Dedifferentiated amniotic fluid mesenchymal stem cell (primary cell): ENCODE data around the gene BEND5.

Experiments used
- DNase-seq: peaks from one replicate; pipeline ENCODE4 v3.0.0-alpha.2; 2016; ENCODE audit errors: extremely low spot score

The BEND5 gene, protein sequence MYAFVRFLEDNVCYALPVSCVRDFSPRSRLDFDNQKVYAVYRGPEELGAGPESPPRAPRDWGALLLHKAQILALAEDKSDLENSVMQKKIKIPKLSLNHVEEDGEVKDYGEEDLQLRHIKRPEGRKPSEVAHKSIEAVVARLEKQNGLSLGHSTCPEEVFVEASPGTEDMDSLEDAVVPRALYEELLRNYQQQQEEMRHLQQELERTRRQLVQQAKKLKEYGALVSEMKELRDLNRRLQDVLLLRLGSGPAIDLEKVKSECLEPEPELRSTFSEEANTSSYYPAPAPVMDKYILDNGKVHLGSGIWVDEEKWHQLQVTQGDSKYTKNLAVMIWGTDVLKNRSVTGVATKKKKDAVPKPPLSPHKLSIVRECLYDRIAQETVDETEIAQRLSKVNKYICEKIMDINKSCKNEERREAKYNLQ

DNA sequence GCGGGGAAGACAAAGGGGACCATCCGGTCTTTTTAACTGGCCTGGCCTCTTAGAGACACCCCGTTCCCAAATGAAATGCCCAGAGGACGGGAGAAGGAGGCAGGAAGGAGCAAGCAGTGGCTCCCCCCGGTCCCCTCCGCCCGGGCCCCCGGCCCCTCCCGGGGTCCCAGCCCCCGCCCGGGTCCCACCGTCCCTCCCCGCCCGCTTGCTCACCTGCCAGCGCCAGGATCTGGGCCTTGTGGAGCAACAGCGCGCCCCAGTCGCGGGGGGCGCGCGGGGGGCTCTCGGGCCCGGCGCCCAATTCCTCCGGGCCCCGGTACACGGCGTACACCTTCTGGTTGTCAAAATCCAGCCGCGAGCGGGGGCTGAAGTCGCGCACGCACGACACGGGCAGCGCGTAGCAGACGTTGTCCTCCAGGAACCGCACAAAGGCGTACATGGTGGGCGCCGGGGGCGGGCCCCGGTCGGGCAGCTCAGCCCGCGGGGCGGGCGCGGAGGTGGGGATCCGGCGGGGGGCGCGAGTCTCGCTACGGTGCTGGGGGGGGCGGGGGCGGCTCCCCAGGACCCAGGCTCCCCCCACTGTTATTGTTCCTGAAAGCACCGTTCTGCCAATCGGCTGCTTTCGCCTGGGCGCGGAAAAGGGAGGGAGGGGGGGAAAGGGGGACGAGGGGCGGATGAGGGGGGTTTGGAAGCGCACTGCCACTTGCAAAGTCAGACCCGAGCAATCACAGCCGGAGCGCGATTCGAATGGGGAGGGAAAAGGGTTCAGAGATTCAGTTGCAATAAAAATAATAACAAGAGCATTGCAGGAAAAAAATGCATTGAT lies at the start of gene BEND5:
Gene BEND5 (minus strand): TSS at position 499 of the 826 bp plus-strand sequence. CDS start 60 bp downstream, at position 439.
- peak; percentile 38 for DNase-seq

DNA sequence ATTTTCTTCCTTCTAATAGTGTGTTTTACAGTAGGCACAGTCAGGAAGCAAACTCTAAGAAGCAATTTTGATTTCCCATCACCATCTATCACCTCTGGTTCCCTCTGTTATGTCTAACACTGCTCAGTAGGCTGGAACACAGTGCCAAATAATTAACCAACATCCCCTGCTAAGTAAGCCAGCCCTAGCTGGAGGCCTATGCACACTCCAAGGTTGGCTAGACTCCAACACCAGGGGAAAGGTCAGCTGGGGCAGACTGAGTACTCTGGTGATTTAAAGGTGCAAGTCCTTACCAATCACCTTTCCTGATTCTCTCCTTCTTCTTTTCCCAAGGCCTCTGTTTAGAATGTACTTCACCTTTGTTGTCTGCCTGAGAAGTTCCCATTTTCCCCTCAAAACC lies 46.5 kb upstream of the BEND5 start:
- DNase-seq: no peak

DNA sequence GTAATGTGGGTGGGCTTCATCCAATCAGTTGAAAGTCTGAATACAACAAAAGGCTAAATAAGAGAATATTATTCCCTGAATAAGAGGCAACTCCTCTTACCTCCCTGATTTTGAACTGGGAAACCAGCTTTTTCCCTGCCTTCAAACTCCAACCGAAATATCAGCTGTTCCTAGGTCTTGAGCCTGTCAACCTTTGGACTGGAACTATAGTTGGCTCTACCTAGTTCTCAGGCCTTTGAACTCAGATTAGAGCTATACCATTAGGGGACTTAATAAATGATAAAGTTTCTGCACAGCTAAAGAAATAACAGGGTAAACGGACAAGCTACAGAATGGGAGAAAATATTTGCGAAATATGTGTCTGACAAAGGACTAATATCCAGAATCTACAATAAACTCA lies 43.8 kb upstream of the BEND5 start:
- DNase-seq: no peak

DNA sequence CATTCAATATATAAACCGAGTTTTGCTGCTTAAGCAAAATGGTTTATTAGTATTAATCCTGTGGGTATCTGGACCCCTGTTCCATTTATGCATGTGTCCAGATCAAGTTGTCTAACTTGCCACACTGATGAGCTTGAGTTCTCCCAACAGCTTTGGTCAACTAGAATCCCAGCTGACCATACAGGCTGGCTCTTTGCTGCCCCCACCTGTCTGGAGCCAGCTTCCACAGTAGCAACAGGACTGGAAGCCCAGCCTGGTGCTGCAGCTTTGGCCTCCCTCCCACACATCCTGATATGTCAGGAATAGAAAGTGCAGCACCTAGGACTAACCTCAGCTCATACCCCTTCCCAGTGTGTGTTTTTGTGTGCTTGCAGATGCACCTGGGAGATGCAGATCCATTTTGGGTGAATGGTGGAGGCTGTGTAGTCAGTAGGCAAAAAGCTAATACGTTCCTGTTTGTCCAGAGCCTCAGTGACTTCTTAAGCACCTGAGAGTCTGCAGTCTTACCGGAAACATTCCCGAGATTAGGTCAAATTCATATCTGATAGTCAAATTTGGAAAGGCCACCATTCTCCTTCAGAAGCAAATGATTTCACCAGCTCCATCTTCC lies 40.9 kb upstream of the BEND5 start:
- peak; percentile 51 for DNase-seq

DNA sequence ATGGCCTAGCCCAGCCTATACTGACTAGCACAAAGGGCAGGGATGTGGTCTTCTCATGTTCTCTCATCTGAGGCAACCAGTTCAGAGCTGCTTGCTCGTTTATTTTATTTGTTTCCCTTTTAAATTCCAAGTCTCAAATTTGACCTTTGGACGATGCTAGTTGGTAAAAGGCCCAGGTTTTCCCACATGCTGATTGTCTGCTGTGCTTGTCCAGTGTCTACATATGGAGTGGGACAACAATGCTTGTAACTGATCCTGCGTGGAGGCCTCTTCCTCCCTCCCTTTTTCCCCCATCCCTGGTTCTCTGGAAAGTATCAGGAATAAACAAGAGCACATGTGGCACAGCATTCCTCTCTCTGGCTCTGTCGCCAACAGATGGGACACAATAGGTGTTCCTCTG lies 34.0 kb upstream of the BEND5 start:
- DNase-seq: peak; percentile 43

DNA sequence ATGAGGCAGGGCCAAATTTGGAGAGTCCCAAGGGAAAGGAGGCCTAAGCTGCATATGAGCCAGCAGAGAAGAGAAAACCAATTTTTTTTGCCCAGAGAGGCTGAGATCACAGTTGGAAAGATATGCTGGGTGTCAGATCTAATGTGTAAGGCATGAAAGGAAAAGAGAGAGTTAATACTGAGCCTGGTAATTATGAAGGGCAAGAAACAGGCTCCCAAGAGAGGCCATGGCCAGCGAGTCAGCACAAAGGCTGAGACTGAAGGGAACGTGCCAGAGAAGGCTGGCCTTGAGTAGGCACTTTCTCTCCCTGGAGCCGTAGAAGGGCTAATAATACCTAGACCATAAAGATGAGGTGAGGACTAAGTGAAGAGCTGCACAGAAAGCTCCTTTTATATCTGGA lies 31.8 kb upstream of the BEND5 start:
- DNase-seq: no peak

DNA sequence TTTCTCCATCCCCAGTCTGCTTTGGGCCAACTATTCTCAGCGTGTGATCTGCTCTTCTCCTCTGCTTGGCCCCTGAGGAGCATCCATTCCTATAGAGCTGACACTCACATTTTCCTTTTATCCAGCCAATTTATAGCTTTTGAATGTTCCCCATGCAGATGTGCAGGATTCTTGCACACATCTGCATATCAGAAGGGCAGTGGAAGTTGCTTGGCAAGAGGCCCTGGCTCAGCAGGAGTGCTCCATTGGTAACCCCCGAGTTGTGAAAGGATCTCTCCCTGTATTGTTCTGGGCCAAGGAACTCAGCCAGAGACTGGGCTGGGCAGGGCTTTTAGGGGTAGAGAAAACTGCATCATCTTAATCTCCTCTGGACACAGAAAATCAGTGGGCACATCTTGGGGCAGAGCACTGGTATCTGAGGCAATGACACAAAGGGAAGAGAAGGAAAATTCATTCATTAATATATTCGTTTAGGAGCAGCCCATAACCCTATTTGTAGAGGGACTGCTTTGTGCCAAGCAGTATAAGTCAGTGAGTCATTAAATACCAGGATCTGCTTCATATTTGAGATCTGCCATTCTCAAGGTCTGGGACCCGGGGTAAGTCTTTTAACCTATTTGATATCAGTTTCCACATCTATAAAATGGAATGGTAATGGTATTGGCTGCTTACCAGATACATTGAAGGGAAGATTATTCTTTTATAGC lies 31.0 kb upstream of the BEND5 start:
- no peak for DNase-seq

DNA sequence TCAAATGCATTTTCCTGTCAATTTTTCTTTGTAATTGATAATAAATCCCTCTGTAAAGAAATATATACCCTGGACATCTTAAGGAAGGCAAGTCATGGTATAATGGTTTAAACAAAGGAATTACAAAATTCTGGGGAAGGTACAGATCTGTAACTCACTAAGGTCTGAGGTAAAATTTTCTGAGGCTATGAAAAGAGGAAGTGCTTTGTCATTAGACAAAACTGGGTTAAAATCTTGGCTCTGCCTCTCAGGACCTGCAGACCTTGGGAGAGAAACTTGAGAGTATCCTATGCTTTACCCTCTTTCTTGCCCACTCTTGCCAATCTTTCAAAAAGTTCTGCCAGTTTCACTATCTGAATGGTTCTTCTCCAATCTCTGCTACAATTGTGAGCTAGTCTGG lies 26.8 kb upstream of the BEND5 start:
- no peak for DNase-seq

DNA sequence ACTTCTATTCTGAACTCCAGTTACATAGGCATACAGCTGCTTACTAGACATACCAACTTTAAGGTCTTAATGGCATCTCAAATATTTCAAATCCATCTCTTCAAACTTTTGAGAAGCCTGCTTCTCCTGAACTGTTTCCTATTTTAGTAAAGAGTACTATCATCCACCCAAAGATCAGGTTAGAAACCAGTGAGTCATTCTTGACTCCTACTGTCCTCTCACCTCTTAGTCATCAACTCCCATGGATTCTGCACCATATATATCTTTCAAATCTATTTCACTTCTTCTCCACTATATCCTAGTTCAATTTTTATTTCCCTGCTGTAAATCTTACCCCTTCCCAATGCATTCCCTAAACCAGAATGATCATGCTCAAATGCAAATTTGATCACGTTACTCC lies 18.1 kb upstream of the BEND5 start:
- no peak for DNase-seq

DNA sequence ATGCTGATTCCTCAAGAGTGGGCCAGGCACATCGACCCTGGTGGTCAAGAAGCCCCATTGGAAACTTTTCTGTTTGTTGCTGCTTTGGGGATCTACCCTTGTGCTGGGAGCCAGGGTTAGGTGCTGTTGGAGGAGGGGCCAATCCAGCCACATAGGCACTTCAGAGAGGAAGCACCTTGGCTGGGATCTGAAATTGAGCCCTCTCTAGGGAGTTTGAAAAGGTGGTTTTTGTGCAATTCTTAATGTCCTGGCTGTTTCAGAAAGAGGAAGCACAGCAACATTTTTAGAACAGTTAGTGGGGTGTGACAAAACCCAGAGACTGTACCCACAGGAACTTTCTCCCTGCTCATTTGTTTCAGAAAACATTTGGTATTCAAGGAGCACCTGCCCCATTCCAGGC lies 17.2 kb upstream of the BEND5 start:
- no peak for DNase-seq

DNA sequence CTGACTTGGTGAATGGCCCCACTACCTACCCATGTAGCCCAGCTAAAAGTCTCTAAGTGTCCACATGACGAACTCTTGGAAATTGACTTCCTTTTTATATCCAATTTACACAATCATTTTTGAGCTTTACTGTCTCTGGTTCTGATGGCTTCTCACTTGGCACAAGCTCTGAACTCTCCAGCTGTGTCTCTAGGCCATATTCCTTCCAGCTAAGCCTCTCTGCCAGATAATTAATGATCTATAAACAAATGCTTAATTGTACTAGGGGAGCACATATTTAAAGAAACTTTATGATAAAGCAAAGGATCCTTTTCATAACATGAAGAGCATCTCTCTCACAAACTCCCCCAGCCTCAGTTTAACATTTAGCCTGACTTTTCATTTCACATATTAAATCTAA lies 16.3 kb upstream of the BEND5 start:
- no peak for DNase-seq

DNA sequence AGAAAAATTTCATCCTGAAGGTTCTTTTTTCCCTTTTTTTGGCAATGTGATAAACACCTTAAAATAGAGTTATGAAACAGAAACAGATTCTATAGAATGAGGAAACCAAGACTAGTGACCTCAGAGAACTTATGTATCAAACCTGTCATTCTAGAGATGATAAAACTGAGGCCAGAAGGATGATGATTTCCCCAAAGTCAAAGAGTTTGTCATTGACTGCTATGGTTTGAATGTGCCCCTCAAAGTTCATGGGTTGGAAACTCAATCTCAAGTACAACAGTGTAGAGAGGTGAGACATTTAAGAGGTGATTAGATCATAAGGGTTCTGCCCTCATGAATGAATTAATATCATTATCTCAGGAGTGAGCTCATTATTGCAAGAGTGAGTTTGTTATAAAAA lies 13.7 kb upstream of the BEND5 start:
- DNase-seq: no peak

DNA sequence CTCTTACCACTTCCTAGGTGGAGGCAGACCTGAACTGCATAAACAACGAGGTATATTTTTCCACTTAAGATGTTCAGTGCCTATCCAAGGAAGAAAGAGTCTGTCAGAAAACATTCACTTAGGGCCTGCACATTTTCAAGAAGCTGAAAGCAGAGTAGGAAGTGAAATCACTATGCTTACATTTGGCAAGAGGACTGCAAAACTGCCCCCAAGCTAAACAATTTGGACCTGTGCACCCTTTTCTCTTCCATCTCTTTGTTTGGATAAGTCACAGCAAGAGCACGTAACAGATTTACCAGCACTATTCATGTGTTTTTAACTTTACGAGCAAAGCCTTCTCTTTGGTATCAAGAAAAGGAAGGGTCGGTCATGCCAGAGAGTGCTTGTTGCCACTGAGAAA lies 13.2 kb upstream of the BEND5 start:
- no peak for DNase-seq

DNA sequence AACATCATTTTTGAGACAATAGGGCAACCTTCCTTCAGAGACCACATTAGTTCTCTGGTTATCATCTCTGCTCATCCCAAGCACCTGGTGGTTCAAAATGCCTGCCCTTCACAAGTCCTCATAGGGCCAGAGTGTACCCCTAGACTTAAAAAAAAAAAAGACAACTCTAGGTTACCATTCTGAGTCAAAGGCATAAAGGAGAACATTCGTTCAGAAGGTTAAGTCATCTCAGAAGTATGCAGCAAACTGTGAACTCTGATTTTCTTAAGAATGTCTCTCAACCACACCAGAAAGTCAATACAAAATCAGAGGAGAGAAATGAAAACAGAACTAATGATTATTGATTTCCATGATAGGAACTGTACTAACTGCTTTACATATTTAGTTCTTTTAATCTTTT lies 9.2 kb upstream of the BEND5 start:
- no peak for DNase-seq

DNA sequence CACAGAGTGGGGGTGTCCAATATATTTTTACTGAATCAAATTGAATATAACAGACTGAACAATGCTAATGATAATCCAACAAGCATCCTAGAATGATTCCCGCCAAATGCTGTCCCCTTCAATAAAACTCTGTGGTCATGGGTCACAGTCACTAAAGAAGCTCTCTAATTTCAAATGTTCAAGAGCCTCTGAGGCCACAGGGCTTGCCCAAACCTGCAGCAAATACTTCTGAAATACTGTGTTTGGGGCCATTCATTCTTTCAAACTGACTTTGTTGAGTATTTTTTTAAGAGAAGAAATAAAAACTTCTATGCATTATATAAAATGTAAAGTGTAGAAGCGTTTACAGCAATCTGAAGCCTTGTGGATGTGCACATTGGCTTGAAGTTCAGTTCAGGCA lies 7.6 kb upstream of the BEND5 start:
- no peak for DNase-seq

DNA sequence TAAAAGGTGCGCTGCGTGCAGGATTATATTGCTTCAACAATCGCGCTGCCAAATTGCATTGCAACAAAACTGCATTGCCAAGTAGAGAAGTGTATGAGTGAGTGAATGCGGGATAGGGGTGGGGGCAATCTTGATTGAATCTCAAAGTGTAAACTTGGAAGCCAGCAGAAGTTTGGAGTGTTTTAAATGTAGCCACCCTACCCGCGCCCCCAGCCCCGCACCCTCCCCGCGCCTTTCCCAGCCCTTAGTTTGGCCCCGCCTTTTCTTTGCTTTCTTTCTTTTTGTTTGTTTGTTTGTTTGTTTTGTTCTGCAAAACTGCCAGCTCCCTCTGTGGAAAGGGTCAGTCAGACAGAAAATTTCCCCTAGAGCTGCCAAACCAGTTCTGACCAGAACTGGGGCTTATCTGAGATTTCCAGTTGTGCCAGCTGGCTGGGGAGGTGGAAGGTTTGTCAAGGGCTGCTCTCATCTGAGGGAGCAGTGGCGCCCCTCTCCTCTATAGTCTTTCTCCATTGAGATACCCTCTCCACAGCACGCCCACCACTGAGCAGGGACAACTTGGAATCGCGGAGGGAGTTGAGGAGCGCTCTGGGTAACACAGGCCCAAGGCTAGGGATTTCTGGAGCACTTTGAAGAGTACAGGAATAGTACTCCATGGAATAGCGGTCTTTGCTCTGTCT lies 666 bp upstream of the BEND5 start:
- no peak for DNase-seq

DNA sequence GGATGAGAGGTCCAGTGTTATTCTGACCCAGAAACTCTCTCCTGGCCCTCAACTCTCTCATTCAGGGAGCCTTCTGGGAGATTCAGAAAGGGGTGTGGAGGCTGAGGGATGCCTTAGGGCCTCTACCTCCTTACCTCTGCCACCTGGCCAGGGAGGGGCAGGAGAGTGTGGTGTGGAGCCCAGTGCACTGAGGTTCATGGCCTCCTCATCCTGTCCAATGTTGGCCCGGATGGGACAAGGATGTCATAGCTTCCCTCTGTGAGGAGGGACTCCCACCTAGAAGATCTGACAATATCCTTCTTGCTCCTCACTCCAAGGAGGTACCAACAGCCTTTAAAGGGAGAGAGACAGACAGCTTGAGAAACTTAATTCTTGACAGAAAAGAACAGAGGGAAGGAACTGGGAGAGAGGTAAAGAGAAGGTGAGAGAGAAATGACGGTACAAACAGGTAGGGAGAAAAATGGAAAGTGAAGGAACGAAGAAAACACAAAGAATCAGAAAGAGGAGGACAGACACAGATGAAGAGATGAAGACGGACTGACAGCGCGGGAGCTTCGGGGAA lies 779 bp downstream of the BEND5 start:
- no peak for DNase-seq

DNA sequence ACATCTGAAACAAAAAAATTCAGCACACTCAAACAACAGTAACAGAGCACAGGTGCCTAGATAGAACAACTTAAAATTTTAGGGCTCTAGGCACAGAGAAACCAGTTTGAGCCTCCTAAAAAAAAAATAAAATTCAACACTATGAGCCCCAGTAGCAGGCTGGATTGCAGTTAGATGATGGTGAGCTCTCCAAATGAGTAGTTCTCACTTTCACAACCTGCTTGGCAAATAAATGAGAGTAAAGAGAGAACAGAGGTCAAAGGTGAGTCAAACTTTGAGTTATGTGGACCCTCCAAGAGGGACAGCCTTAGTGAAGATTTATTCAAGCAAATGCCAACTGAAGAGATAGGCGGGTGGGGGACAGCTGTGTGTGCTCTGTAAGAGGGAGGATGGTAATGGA lies 3.6 kb downstream of the BEND5 start:
- no peak for DNase-seq

DNA sequence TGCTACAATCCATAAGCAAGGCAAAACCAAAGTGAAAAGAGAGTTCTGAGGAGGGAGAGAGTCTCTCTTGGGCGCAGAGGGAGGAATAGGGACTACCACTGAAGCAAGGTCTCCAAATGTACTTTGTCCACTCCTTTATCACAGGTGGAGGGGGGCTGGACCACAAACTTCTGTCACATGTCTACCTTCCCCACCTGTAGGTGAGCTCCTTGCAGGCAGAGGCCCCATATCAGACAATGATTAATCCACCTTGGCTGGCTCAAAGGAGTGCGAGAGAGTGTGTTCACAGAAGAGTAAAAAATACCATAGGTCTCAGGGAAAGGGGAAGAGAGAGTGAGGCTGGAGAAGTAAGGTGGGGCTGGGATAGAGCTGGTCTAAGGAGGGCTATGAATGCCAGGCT lies 4.5 kb downstream of the BEND5 start:
- no peak for DNase-seq

DNA sequence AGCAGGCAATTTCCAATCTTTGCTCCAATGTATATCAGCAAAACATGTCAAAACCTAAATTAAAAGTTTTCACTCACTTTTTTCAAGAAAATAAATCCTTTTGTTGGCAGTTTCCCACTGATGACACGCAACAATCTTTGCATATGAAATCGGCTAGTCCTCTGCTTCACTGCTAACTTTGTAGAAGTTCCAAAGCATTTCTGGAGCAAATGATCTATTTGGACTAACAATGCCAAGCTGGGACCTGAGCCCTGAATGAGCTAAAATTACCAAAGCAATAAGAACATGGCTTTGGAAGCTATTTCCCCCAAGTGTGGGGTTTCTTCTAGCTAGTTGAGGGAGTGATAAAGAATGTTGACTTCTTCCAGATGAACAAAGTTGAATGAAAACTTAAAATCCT lies 5.1 kb downstream of the BEND5 start:
- DNase-seq: no peak

DNA sequence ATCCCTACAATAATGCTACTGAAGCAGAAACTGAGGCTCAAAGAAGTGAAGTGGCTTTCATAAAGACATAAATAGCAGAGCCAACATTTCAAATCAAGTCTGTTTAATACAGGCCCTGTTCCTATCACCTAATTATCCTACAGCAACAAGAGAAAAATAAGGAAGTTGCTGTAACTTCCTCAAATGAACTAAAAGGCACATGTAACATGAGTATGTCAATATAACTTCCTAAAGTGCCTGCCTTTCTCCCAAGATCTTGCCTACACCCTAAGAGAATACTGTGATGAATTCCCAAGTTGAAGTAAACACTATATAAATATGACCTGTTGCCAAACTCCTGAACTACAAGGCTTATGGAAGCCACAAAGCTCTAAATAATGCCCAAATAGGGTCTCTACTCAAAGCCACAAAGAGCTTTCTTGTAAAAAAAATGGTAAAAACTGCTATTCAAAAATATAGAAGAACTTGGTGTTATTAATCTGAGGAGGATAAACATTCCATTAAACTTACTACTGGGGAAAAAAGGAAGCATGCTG lies 8.6 kb downstream of the BEND5 start:
- no peak for DNase-seq
